NCI-H748 (cell line): ENCODE results near the gene SMIM44.

Experiments
- DNase-seq: peaks from one replicate; lab custom pipeline; 2025; ENCODE audit not compliant: unreplicated experiment; lab: John Stamatoyannopoulos, UW

The SMIM44 gene

GRCh38 chr19:3501780-3502179 is 18.5 kb upstream of the SMIM44 start:
- no peak for DNase-seq

DNA sequence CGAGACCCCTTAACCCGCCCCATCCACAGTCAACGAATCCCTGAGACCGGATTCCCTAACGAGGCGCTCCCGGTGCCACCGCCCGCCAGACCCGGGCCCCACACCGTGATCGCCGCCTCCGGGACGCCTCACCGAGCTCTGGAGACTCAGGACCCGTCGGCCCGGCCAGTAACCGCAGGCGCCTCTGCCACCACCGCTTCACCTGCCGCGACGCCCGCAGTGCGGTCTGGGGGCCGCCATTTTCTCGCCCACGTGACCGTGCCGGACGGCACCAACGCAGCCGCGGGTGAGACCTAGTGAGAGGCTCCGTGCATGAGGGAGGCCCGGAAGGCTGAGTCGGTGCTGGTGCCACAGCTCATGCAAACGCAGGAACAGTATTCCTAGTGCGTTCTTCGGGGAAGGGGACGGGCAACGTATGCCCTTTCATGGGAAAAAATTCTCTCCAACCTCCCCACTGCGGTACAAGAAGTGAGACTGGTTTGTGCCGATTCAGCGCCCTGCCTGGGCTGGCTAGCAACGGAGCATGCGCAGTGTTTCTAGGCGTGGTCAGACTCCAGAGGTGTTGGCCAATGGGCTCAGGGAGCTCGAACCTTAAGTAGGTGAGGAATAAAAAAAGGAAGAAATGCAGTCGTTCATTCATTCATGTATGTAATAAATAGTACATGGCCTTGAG is 17.3 kb upstream of the SMIM44 start, which contains the start of gene DOHH:
Gene DOHH (minus strand): TSS at position 246 of the 673 bp plus-strand sequence. CDS start 3,860 bp downstream, outside the sequence.
- DNase-seq, result peak; percentile 93

DNA sequence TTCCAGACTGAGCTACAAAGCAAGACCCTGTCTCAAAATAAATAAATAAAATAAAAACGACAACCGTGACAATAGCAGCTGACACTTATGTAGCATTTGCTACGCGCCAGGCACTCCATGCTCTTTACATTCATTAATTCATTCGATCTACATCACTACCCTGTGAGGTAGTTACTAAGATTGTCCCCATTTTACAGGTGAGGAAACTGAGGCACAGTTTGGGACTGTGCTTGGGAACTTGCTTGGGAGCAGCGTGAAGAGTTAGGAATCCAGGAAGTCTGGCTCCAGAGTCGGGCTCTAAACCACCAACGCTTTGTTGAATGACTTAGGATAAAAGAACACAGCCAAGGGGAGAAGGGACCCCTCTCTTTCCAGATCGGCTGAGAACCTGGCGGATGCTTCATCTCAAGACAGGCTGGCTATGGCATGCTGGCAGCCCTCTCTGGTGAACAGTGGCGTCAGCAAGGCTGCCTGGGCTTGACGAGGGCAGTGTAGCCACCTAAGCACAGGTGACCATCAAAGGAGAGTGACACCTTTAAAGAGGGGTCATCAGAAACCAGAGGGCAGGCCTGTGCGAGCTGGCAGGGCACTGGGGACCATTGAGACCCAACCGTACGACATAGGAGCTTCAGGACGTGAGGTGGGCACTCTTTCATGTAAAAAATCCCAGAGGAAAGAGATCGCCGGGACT is 16.6 kb upstream of the SMIM44 start:
- DNase-seq, result peak; percentile 6

DNA sequence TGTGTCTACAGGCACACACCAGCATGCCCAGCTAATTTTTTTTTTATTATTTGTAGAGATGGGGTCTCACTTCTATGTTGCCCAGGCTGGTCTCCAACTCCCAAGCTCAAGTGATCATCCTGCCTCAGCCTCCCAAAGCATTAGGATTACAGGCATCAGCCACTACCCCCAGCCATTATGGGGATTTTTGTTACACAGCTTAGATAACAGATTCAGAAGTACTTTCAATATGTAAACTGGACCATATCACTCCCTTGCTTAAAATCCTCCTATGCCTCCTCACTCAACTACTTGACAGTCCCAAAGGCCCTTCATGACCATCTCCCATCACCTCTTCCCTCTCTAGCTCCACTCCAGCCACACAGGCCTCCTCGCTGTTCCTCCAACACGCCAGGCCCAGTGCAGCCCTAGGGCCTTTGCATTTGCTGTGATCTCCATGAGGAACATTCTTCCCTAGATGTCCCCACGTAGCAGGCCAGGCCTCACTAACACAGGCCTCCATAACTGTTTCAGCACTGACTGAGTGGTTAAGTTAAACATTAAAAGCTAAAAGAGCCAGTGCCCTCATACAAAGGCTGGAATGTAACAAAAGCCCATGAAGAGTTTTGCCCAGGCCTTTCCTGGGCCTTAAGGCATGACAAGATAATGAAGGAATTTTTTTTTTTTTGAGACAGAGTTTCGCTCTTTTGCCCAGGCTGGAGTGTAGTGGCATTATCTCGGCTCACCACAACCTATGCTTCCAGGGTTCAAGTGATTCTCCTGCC is 14.7 kb upstream of the SMIM44 start:
- no peak for DNase-seq

- DNase-seq, result no peak
These were observed 13.4 kb upstream of the SMIM44 start for GRCh38 chr19:3496392-3497273.

GRCh38 chr19:3494559-3494958 is 11.3 kb upstream of the SMIM44 start:
- DNase-seq, result no peak

DNA sequence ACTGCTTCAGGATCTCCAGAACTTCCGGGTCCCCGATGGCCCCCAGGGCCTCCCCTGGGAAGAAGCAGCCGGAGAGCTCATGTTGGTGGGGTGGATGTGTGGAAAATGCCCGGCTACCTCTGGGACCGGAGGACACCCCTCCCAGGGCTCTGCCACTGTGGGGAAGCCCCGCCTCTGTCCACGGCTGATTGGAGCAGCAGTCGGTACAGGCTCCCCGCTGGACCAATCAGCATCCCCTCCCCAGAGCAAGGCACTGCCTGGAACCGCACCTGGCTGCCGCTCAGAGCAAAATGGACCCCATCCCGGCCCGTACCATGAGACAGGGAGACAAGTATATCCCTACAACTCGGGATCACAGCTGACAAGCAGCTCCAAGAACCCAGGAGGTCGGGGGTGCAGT is 10.8 kb upstream of the SMIM44 start:
- DNase-seq, result no peak

DNA sequence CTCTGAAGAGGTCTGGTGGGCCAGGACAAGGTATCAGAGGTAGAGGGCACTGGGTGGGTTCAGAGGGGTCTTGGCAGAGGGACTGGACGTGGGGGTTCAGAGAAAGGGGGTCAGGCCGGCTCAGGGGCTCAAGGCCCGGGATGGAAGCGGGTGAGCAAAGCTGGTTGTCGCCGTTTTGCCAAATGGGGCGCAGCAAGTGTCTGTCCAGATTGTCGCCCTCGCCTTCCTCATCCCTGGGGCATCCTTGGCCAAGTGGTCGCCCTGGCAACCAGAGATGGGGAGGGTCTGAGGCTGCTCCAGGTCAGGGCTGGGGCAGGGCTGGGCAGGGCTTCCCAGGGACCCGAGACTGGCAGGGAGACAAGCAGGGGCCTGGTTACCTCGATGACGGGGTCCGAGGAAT is 10.4 kb upstream of the SMIM44 start:
- no peak for DNase-seq

DNA sequence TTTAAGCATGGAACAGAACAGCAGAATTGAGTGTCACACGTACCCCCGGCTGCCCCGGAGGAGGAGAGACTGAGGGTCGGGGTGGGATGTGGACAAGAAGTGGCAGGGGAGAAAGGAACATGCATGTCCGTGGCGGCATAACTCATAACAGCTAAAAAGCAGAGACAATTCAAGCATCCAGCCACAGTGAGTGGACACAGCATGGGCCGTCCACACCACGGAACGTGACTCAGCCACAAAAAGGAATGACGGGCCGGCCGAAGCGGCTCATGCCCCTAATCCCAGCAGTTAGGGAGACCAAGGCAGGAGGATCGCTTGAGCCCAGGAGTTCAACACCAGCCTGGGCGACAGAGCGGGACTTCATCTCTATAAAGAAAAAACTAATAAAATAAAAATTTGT is 9.7 kb upstream of the SMIM44 start:
- DNase-seq, result no peak

DNA sequence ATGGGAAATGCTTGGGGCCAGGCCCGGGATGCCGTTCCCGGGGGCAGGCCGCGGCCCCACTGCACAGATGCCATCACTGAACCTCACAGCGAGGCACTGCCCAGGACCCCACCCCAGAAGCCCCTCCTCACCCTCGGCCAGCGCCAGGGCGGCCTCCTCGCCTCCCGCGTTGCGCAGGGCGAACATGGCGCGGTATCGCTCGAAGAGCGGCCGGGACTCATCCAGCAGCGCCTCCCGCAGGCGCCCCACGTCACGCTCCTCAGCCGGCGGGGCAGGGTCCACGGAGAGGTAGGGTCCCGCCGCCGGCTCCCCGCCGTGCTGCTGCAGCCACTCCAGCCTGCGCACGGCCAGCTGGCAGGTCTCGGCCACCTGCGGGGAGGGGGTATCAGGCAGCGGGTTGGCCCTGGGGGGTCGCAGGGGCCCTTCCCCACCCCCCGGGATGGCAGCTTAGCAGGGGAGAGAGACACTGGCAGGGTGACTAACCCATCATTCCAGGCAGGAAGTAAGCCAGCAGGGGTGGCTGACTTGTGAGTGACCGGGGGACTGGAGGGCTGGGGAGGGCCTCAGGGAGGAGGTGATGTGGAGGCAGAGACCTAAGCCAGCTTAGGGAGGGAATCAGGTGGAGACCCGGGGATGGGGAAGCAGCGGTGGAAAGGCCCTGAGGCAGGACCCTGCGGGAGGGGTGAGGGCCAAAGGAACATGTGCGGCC is 9.0 kb upstream of the SMIM44 start:
- DNase-seq, result no peak

GRCh38 chr19:3491396-3492119 is 8.3 kb upstream of the SMIM44 start:
- DNase-seq, result no peak

DNA sequence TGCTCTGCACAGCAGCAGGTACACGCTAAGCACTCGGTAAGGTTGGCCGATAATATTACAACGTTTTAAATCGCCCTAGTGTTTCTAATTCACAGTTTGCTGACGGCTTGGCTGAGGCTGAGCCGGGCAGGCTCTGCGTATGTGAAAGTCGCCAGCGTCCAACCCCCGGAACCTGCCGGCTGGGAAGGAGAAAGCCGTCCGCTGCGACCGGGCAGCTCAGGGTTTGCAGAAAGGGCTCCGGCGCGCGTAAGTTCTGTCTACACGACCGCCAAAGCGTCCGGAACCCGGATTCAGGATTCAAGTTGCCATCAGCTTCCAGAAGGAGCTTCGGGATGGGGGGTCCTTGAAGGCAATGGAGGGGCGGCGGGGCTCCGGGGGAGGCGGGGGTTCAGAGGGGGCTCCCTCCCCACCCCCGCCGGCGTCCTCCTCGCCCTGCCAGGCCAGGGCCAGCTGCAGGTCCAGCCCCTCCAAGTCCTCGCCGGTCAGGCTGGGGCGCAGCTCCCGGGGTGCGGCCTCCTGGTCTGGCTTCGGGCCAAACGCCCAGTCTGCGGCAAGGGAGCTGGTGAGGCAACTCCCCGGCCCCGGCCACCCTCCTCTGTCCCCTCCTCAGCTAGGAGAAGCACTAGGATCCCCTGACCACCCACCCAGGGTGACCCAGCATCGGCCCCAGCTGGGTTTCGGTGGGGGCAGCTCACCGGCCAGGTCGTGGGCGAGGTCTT is 575 bp downstream of the SMIM44 start:
- DNase-seq, result peak; percentile 51

GRCh38 chr19:3481241-3482090 is 1.8 kb downstream of the SMIM44 start:
- no peak for DNase-seq

DNA sequence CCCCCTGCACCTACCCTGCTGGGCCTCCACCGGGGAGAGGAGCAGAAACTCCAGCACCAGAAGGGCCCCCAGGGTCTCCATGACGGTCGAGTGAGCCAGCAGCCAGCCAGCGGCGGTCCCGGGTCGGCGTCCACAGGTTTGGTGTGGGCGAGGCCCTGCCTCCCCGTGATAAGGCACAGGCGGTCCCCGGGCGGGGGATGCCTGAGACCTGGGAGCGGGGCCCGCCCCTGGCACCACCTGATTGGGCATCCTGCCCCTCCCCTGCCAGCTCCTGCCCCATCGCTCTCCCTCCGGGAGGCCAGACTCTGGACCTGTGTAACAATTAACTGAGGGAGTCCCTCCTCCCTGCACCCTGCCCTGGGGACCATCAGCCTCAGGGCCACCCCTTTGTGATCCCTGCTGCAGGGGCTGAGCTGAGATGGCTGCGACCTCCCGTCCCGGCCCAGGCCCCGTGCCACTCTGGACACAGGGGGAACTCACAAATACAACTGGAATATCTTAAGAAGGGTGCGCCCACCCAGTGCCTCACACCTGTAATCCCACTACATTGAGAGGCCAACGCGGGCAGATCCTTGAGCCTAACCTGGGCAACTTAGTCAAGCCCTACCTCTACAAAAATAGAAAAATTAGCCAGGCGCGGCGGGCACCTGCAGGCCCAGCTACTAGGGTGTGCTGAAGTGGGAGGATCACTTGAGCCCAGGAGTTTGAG is 2.7 kb downstream of the SMIM44 start, which contains the start of gene SMIM24:
Gene SMIM24 (minus strand): TSS at position 143 of the 709 bp plus-strand sequence. CDS start 62 bp downstream, at position 81.
- no peak for DNase-seq

DNA sequence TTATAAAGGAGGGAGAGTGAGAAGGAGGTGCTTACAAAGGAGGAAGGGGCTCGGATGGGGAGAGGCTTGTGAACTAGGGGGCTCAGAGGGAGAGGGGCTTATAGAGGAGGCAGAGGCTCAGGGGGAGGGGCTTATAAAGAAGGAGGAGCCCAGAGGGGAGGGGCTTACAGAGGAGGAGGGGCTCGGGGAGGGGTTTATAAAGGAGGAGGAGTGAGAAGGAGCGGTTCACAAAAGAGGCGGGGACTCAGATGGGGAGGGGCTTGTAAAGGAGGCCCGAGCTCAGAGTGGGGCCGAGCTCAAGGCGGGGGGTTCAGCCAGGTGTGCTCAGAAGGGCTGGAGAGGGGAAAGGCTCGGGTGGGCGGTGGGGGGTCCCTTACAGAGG is 3.4 kb downstream of the SMIM44 start:
- DNase-seq, result peak; percentile 27

- peak; percentile 27 for DNase-seq
These were observed 3.9 kb downstream of the SMIM44 start for GRCh38 chr19:3479177-3479833.
